ENCODE measurements around the gene NHLH1.

GRCh38 chr1:160404094-160404493 is 37.2 kb downstream of the NHLH1 start:
- no peak for TF ChIP-seq CTCF (IDR thresholded peaks at IDR 0.05; ENCODE audit: insufficient read depth, low read length)
- no peak for TF ChIP-seq REST (IDR thresholded peaks at IDR 0.05; ENCODE audit: insufficient replicate concordance, low read depth)
- no peak for TF ChIP-seq GABPA (IDR thresholded peaks at IDR 0.05; ENCODE audit: low read depth)

Data from HL-60 (cell line).